Effector memory CD4-positive, alpha-beta T cell (primary cell): Measurements from ENCODE around the gene TASOR2.
A peak's percentile ranks its signal among the peaks of the same experiment; 100 is the strongest.

Experiments used
- DNase-seq, 3 donors: peaks; one replicate each; pipeline ENCODE4 v3.0.0-alpha.2; 2020
- H3K27ac ChIP-seq: 2 replicates; pipeline ENCODE4 v1.7.0; 2013; ENCODE audit warnings: mild to moderate bottlenecking, low read length, moderate library complexity; ENCODE audit not compliant: insufficient read depth, poor library complexity, severe bottlenecking
- H3K27me3 ChIP-seq: replicated peaks from 2 replicates; pipeline ENCODE4 v1.7.0; 2013; ENCODE audit warnings: mild to moderate bottlenecking, low read length; ENCODE audit not compliant: insufficient read depth, control insufficient read depth, poor library complexity, severe bottlenecking
- H3K36me3 ChIP-seq: 2 replicates; pipeline ENCODE4 v1.7.0; 2013; ENCODE audit warnings: mild to moderate bottlenecking, low read length, moderate library complexity; ENCODE audit not compliant: control insufficient read depth, insufficient read depth
- H3K4me1 ChIP-seq: 2 replicates; pipeline ENCODE4 v1.7.0; 2013; ENCODE audit warnings: low read length, mild to moderate bottlenecking; ENCODE audit not compliant: control insufficient read depth, insufficient read depth, poor library complexity, severe bottlenecking
- H3K4me3 ChIP-seq: 2 replicates; pipeline ENCODE4 v1.7.0; 2013; ENCODE audit warnings: low read length, low read depth, mild to moderate bottlenecking; ENCODE audit not compliant: insufficient read depth, poor library complexity, severe bottlenecking
- H3K9me3 ChIP-seq: 2 replicates; pipeline ENCODE4 v1.7.0; 2013; ENCODE audit warnings: mild to moderate bottlenecking, low read length, moderate library complexity; ENCODE audit not compliant: control insufficient read depth

Gene TASOR2

DNA sequence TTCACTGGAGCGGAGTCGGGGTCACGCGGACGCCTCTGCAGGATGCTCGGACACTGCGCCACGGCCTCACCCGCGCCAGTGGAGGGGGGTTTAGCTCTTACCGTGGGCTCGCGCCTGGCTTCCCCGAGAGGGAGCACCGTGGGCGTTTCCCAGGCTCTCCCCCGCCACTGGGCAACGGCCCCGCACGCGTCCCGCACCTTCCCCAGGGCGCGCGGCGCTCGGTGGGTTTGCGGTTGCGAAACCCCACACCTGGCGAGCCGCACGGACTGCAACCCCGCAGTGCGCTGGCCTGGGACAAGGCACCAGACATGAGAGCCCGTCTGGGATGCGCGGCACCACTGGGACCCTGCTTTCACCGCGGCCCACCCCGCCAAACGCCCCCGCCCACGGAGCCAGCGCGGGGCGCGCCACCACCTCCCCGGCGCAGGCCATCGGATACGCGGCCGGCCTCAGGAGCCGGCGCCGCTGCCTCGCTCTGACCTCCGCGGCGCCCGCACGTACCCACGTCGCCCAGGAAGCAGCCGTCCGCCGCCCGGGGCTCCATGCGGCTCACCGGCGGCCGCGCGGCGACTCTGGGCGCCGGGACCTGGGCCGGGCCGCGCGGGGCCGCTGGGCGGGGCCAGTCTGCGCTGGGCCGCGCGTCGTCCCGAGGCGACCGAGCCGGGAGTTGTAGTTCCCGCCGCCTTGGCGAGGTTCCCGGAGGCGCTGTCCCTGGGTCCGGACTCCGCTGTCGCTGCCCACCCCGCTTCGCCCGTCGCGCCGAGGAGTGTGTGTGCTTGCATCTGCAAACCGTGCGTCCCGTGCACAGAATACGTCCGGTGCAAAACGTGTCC is 18.4 kb upstream of the TASOR2 start, which contains the start of gene ASB13:
ASB13 (minus strand) TSS at position 588 of the 833 bp plus-strand sequence; CDS start at position 544, 44 bp downstream.
- H3K27ac ChIP-seq, result peak within 1 kb of the TSS; percentile 4
- H3K27me3 ChIP-seq, result no peaks in the 10 kb centered on the region
- peak in 1 of 3 donors; percentile 11 for DNase-seq
- H3K9me3 ChIP-seq, result no peaks in the 10 kb centered on the region
- no peaks in the 10 kb centered on the region for H3K36me3 ChIP-seq
- peak within 1 kb of the TSS; percentile 84 for H3K4me3 ChIP-seq
- H3K4me1 ChIP-seq, result no peaks in the 10 kb centered on the region

DNA sequence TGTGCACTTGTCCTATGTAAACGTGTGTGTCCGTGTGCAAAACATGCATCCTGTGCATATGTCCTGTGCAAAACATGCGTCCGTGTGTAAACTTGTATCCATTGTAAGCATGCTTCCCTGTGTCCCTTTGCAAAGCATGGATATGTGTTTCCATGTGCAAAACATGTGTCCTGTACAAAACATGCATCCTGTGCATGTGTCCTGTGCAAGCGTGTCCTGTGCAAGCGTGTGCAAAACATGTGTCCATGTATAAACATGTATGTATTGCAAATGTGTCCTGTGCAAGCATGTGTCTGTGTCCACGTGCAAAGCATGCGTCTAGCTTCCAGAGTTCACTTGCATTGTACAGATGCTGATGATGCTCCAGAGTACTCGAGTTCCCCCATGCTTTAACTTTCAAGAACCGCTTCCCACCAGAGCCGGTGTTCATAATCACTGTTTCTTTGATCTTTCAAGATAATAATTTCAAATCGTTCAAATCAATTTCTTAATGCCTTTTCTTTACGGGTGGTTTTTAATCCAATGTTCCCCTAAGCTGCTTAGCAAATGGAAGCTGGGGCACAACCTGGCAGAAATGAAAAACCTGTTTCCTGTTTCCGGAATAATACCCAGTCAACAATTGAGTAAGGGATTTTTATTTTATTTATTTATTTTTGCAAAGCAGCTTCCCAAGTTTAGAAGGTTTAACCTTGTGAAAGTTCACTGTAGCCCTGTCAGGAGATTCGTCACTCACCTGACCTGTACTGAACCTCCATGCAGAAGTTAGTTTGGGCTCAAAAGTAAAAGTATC is 17.6 kb upstream of the TASOR2 start:
- Histone ChIP-seq H3K4me1 (no peaks in the 10 kb centered on the region), H3K36me3 (no peaks in the 10 kb centered on the region), H3K27ac (no peak overlapping the region), H3K27me3 (no peaks in the 10 kb centered on the region), H3K9me3 (no peaks in the 10 kb centered on the region), H3K4me3 (peak overlapping the region; percentile 84)
- DNase-seq, result no peak

DNA sequence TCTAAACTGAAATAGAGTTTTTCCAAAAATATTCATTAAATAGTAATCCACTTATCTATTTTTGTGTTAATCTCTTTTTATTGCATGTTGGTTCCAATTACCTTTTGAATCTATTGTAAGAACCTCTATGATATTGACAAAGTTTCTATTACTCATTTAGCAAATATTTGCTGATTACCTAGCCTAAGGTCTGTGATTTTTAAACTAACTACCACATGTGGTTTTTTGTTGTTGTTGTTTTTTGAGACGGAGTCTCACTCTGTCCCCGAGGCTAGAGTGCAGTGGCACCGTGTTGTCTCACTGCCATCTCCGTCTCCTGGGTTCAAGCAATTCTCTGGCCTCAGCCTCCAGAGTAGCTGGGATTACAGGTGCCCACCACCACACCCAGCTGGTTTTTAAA is 16.2 kb upstream of the TASOR2 start:
- no peak for DNase-seq
- Histone ChIP-seq H3K27ac (no peak overlapping the region), H3K4me1 (no peaks in the 10 kb centered on the region), H3K4me3 (no peak overlapping the region), H3K36me3 (no peaks in the 10 kb centered on the region), H3K27me3 (no peaks in the 10 kb centered on the region), H3K9me3 (no peaks in the 10 kb centered on the region)

DNA sequence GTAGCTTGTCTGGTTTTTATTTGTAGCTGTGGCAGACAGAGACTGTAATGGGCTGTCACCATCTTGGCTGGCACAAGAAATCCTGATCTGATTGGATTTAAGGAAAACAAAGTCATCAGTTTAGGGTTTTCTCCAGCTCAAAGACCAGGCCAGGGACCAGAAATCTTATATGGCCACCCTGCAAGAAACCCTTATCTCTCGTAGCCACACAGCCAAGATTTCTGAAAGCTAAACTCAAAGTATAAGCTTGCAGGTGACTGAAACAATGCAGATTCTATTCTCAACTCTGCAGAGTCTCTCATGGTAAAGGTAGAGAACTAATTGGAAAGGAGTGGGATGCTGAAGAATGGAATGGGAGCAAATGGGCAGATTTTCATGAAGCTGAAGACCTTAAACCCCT is 15.0 kb upstream of the TASOR2 start:
- no peaks in the 10 kb centered on the region for H3K4me1 ChIP-seq
- H3K4me3 ChIP-seq, result no peak overlapping the region
- no peaks in the 10 kb centered on the region for H3K9me3 ChIP-seq
- no peak overlapping the region for H3K27ac ChIP-seq
- DNase-seq, result no peak
- no peaks in the 10 kb centered on the region for H3K27me3 ChIP-seq
- no peaks in the 10 kb centered on the region for H3K36me3 ChIP-seq

DNA sequence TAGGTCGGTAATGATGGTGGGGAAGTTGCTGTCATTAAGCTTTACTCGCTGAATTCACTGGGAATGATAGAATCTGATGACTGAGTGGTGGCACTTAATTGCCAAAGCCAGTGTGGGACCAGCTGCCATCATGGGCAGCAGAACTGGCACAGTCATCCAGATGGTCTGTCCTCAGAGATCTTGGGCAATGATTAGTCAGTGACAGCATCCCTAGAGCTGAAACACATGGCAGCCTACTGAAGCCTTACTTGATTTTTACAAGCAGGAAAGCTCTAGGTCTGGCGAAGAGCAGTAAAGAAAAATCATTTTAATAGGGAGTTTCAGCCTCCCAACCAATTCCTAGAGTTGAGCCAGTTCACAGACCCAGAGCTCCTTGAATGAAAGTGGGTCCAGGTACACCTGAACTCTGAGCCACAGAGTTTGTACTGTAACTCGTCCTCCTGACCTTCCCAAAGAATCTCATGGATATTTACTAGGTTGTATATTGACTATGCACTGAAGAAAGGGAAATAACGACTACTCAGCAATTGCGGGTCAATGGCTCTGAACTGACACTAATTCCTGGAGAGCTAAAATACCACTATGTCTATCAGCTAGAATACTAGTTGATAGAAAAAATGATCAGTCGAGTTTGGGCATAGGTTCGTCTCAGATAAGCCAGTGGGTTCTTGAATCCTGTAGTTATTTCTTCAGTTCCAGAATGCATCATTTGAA is 13.8 kb upstream of the TASOR2 start:
- no peaks in the 10 kb centered on the region for H3K27me3 ChIP-seq
- H3K4me3 ChIP-seq, result no peak overlapping the region
- H3K36me3 ChIP-seq, result no peaks in the 10 kb centered on the region
- no peak overlapping the region for H3K27ac ChIP-seq
- no peaks in the 10 kb centered on the region for H3K4me1 ChIP-seq
- H3K9me3 ChIP-seq, result no peaks in the 10 kb centered on the region
- DNase-seq, result no peak

DNA sequence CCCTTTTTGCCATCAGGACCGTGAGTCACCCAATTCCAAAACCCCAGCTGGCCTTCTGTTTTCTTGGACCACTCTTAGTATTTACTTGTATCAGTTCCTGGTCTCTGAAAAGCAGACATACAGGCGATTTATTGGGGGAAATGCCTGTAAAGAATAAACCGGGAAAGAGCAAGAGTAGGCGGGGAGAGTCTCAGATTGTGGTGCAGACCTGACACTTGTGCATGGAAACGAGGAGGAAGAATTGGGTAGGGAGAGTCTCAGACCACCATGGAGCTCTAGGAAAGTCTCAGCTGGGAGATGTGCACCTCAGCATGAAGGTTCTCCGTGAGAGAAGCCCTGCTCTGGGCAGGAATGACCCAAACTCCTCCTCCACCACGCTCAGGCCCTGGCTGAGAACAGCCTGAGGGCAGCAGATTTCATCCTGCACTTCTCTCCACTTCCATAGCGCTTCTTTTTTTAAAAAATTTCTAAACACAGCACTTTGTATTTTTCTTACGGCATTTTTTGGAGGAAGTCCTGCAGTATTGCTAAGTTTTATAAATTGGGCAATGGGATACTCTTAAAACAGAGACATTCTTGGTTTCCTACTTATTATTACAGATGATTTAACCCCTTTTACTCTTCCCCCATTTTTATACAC is 6.1 kb upstream of the TASOR2 start:
- no peaks in the 10 kb centered on the region for H3K36me3 ChIP-seq
- H3K4me3 ChIP-seq, result no peak overlapping the region
- H3K27me3 ChIP-seq, result no peaks in the 10 kb centered on the region
- no peak overlapping the region for H3K27ac ChIP-seq
- no peaks in the 10 kb centered on the region for H3K9me3 ChIP-seq
- no peaks in the 10 kb centered on the region for H3K4me1 ChIP-seq
- no peak for DNase-seq

DNA sequence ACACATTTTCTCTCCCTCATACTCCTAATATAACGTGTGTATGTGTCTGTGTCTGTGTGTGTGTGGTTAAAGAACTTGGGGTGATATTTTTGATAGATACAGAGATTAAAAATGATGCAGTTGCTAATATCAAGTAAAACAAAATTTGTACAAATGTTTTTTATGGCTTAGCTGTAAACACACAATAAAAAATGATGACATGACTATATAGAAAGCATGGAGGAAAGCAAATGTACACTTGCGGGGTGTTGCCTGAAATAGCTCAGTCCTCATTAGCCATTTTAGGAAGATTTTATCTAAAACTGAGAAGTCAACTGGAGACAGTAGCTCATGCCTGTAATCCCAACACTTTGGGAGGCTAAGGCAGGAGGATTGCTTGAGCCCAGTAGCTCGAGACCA is 5.6 kb upstream of the TASOR2 start:
- DNase-seq, result no peak
- Histone ChIP-seq H3K27me3 (no peaks in the 10 kb centered on the region), H3K9me3 (no peaks in the 10 kb centered on the region), H3K27ac (no peak overlapping the region), H3K4me3 (no peak overlapping the region), H3K36me3 (no peaks in the 10 kb centered on the region), H3K4me1 (no peaks in the 10 kb centered on the region)

DNA sequence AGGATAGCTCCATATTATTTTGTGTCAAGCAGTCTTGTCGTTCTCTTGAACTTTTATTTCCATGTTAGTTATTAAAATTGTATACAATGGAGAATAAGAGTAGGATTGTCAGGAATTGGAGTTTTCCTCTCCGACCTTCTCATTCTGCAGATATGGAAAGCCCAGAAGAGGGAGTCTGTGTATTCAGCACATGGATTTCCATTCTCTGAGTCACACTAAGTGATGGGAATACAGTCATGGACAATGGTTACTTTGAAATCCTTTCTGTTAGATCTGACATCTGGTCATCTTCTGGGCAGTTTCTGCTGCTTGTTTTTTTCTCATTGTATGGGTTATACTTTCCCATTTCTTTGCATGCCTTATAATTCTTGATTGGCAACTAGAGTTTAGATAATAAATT is 5.0 kb upstream of the TASOR2 start:
- H3K9me3 ChIP-seq, result no peaks in the 10 kb centered on the region
- no peak overlapping the region for H3K4me3 ChIP-seq
- H3K36me3 ChIP-seq, result no peaks in the 10 kb centered on the region
- DNase-seq, result no peak
- H3K4me1 ChIP-seq, result no peaks in the 10 kb centered on the region
- H3K27ac ChIP-seq, result no peak overlapping the region
- H3K27me3 ChIP-seq, result no peaks in the 10 kb centered on the region

DNA sequence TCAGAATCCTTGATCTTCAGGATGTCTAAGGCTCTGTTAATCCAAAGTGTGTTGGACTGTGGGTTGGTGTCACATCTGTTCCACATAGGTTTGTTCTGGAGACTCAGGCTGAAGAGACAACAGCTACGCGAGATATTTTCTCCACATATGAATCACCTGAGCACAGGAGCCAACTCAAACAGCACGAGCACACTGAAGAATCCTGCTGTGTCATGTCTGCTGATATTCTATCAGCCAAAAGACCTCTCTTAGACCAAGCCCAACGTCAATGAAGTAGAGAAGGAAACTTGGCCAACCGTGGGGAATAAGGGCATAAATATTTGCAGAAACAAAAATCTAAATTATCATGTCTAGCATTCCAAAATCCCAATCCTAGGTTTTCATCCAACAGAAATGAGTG is 2.7 kb upstream of the TASOR2 start:
- no peaks in the 10 kb centered on the region for H3K36me3 ChIP-seq

More for the DNA sequence above, 2.7 kb upstream of the TASOR2 start:
- no peak overlapping the region for H3K27ac ChIP-seq
- H3K9me3 ChIP-seq, result no peaks in the 10 kb centered on the region
- H3K4me1 ChIP-seq, result peaks cover 4% of the 10 kb centered on the region
- H3K27me3 ChIP-seq, result no peaks in the 10 kb centered on the region
- DNase-seq, result no peak
- H3K4me3 ChIP-seq, result no peak overlapping the region
